ENCODE measurements around the gene GPHN.

DNA sequence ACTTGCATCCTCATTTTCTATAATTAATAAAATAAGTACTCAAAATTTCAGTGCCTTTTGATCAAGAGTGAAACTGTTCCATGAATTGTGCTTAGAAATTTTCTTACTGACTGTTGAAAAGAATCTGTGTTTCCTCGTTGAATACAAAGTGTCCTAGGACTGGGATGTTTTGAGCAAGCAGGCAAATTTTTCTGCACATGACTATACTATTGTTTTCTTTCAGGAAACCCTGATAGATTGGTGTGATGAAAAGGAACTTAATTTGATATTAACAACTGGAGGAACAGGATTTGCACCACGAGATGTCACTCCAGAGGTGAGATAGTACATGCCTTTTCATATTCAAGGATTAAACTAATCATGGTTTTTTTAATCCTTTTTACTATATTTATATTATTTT lies 316.3 kb downstream of the GPHN start:
- TF ChIP-seq CTCF (IDR thresholded peaks at IDR 0.05) = no peak
- no peak for TF ChIP-seq POLR2A (IDR thresholded peaks at IDR 0.05; ENCODE audit: low read length)
- TF ChIP-seq RFX5 (IDR thresholded peaks at IDR 0.05) = no peak
- no peak for TF ChIP-seq ZFP36 (IDR thresholded peaks at IDR 0.05; ENCODE audit: borderline replicate concordance, partially characterized antibody)

Measured in A549 (cell line).